GM12873 (cell line): ENCODE measurements around the gene STK39.

ENCODE experiments used
- CTCF ChIP-seq: IDR thresholded peaks from 2 replicates; pipeline ENCODE4 v1.5.1; 2012; ENCODE audit warnings: low read depth, mild to moderate bottlenecking, moderate library complexity, low read length, control low read depth; ENCODE audit not compliant: insufficient read depth; ENCODE audit errors: missing control alignments

STK39 gene

GRCh38 chr2:168230389-168230788 is 17.0 kb downstream of the STK39 start:
- TF ChIP-seq CTCF: no peak

- TF ChIP-seq CTCF: no peak
Observed at GRCh38 chr2:168224346-168224745, 23.0 kb downstream of the STK39 start.

- no peak for TF ChIP-seq CTCF
Observed at GRCh38 chr2:168222088-168222487, 25.3 kb downstream of the STK39 start.

GRCh38 chr2:168220965-168221819 is 26.2 kb downstream of the STK39 start:
- no peak for TF ChIP-seq CTCF

- no peak for TF ChIP-seq CTCF
Observed at GRCh38 chr2:168217920-168218319, 29.5 kb downstream of the STK39 start.

- no peak for TF ChIP-seq CTCF
Observed at GRCh38 chr2:168216351-168217005, 30.9 kb downstream of the STK39 start.

GRCh38 chr2:168215813-168216212 is 31.6 kb downstream of the STK39 start:
- TF ChIP-seq CTCF: no peak
